ENCODE data around the gene PLCH2.
A peak's percentile ranks its signal among the peaks of the same experiment; 100 is the strongest.

Gene PLCH2

GRCh38 chr1:2528966-2529783, 53.1 kb downstream of the PLCH2 start:
- DNase-seq (ENCODE audit: low read depth, low spot score) = peak; percentile 71

- DNase-seq (ENCODE audit: low read depth, low spot score) = no peak
Observed at GRCh38 chr1:2529784-2530512, 53.9 kb downstream of the PLCH2 start, which contains the start of gene HES5. Gene HES5 (minus strand): TSS chr1:2530263. CDS start chr1:2530164, 99 bp downstream.

- DNase-seq (ENCODE audit: low read depth, low spot score) = no peak
Observed at GRCh38 chr1:2530513-2531361, 54.6 kb downstream of the PLCH2 start.

GRCh38 chr1:2532485-2533160, 56.5 kb downstream of the PLCH2 start:
- DNase-seq (ENCODE audit: low read depth, low spot score) = no peak

- no peak for DNase-seq (ENCODE audit: low read depth, low spot score)
Observed at GRCh38 chr1:2533365-2533764, 57.3 kb downstream of the PLCH2 start.

GRCh38 chr1:2534315-2534686, 58.2 kb downstream of the PLCH2 start:
- DNase-seq (ENCODE audit: low read depth, low spot score) = no peak

- DNase-seq (ENCODE audit: low read depth, low spot score) = peak; percentile 69
Observed at GRCh38 chr1:2534687-2535441, 58.8 kb downstream of the PLCH2 start.

- DNase-seq (ENCODE audit: low read depth, low spot score) = no peak
Observed at GRCh38 chr1:2535455-2535854, 59.4 kb downstream of the PLCH2 start.

GRCh38 chr1:2535981-2536380, 59.9 kb downstream of the PLCH2 start:
- DNase-seq (ENCODE audit: low read depth, low spot score) = no peak

- no peak for DNase-seq (ENCODE audit: low read depth, low spot score)
Observed at GRCh38 chr1:2537784-2538115, 61.7 kb downstream of the PLCH2 start.

- DNase-seq (ENCODE audit: low read depth, low spot score) = no peak
Observed at GRCh38 chr1:2538376-2538775, 62.3 kb downstream of the PLCH2 start.

- no peak for DNase-seq (ENCODE audit: low read depth, low spot score)
Observed at GRCh38 chr1:2538872-2539271, 62.8 kb downstream of the PLCH2 start.

GRCh38 chr1:2539312-2539907, 63.3 kb downstream of the PLCH2 start:
- peak; percentile 76 for DNase-seq (ENCODE audit: low read depth, low spot score)

- DNase-seq (ENCODE audit: low read depth, low spot score) = no peak
Observed at GRCh38 chr1:2540816-2541492, 64.9 kb downstream of the PLCH2 start.

GRCh38 chr1:2541619-2542245, 65.6 kb downstream of the PLCH2 start:
- no peak for DNase-seq (ENCODE audit: low read depth, low spot score)

- no peak for DNase-seq (ENCODE audit: low read depth, low spot score)
Observed at GRCh38 chr1:2542246-2542915, 66.3 kb downstream of the PLCH2 start.

GRCh38 chr1:2543543-2544092, 67.5 kb downstream of the PLCH2 start:
- peak; percentile 37 for DNase-seq (ENCODE audit: low read depth, low spot score)

GRCh38 chr1:2544093-2544874, 68.2 kb downstream of the PLCH2 start:
- DNase-seq (ENCODE audit: low read depth, low spot score) = peak; percentile 41
